Anterior cingulate cortex (tissue), 58 donors: ENCODE measurements around the gene VAMP3.

ENCODE experiments used
- DNase-seq, 58 donors: peaks; one replicate each; lab custom pipeline; 2025; lab: John Stamatoyannopoulos, UW

Gene VAMP3

DNA sequence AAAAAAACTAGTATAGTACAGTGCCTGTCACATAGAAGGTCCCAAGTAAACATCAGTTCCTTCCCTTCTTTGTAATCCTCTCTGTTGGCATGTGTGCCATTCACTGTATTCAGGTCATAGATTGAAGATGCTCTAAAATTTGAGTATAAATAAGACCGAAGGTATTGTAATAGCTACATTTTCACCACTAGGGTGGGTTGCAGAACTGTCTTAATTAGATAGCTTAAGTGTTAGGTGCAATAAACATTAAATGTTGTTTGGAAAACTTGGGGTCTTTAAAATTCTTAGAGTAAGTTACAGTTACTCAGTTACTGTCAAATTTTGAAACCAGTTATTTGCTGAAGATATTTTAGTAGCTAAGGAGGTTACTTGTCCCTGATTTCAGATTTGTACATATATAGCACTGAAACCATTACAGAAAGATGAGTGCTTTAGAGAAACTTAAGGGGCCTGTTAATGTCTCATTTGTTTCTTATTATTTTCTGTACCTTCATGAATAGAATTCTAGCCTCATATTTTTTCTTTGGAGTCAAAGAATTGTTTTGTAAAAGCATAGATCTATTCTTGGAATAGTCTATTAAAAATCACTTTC is 37.3 kb downstream of the VAMP3 start:
- DNase-seq, result no peak

DNA sequence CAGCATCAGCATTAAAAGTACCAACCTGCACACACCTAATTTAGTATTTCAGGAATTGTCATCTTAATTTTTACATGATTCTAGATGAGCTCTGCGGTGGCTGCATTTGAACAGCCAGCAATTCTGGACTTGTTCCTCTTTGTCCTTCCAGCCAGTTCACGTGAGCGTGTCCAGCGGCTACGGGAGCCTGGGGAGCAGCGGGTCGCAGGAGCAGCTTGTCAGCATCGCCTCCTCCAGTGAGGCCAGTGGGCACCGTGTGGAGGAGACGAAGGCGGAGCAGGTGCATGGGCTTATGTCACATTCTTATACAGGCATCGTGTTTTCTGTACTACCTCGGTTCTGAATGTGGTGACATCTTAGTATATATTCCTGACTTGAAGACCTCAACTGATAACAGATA is 38.6 kb downstream of the VAMP3 start:
- no peak for DNase-seq

DNA sequence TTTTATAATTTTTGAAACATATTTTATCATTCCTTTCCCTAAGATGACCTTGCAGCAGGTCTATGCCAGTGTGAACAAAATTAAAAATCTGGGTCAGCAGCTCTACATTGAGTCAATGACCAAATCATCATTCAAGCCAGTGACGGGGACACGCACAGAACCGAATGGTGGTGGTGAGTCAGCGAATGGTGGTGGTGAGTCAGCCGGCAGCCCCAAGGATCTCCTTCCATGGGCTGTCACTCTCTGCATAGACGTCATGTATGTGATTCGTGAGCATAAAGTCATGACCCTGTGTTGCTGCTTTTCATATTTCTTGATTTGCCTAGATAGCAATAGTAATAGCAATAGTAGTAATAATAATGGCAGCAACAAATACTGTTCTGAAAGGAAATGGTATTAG is 39.3 kb downstream of the VAMP3 start:
- no peak for DNase-seq

DNA sequence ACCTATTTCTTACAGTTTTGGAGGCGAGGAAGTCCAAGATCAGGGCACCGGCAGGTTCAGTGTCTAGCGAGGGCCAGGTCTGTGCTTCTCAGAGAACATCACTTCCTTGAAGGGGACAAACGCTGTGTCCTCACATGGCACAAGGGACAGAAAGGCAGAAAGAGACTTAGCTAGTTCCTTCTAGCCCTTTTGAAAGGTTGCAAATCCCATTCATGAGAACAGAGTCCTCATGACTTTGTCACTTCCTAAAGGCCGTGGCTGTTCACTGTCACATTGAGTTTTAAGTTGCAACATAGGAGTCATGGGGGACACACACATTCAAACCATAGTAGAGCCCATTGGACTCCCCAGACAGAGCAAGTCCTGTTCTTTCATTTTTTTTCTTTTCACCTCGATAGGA is 40.4 kb downstream of the VAMP3 start:
- DNase-seq, result no peak

GRCh38 chr1:7813677-7814373 is 42.7 kb downstream of the VAMP3 start:
- DNase-seq, result no peak

DNA sequence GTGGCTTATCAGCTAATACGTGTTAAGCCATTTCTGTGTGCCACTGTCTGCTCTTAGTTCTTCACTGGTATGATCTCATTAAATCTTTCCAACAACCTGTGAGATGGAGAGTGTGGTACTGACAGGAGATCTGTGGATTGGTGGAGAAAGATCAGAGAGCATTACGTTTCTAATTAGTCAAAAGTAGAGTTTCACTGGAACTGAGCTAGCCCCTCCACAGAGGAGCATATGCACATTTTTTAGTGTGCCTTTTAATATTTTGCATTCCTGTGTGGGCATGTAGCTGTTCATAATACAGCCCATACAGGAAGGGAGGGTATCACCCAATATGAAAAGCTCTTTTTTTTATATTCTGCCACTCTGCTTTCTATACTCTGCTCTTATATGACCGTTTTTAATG is 50.2 kb downstream of the VAMP3 start:
- DNase-seq, result no peak

DNA sequence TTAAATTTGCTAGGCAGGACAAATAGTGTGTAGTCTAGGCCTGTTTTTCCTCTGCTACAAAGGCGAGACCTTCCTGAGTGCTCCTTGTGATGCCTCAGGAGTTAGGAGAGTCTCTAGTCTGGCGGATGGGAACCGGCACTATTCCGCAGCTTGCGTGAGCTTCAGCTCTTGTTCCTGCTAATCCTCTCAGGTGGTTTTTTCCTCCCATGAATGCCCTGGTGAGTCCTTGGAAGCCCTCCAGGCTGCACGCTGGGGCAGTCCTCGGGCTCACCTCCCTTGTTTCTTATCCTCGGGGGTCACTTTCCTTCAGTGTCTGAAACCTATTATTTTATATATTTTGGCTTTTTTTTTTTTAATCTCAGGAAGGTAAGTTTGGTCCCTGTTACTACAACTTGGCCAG is 53.6 kb downstream of the VAMP3 start:
- no peak for DNase-seq

GRCh38 chr1:7826363-7826762 is 55.3 kb downstream of the VAMP3 start:
- DNase-seq, result no peak

DNA sequence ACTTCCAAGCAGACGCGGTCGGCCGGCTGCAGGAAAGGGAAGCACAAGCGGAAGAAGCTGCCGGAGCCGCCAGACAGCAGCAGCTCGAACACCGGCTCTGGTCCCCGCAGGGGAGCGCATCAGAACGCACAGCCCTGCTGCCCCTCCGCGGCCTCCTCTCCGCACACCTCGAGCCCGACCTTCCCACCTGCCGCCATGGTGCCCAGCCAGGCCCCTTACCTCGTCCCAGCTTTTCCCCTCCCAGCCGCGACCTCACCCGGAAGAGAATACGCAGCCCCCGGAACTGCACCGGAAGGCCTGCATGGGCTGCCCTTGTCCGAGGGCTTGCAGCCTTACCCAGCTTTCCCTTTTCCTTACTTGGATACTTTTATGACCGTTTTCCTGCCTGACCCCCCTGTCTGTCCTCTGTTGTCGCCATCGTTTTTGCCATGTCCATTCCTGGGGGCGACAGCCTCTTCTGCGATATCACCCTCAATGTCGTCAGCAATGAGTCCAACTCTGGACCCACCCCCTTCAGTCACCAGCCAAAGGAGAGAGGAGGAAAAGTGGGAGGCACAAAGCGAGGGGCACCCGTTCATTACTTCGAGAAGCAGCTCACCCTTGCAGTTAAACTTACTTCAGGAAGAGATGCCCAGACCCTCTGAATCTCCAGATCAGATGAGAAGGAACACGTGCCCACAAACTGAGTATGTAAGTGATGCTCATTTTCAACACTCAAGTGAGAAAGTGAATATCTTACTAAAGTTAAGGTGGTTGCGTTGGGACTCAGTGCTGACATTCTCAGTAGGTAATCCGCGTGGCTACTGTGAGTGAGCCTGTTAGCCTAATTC is 56.2 kb downstream of the VAMP3 start:
- peak in 2 of 58 donors; percentile 2 to 4 for DNase-seq
